Activated CD4-positive, alpha-beta T cell treated with anti-CD3 and anti-CD28 coated beads, Interleukin-2, amount 10 ng/mL, durations not matched to agents 7 days and 5 days (primary cell): ENCODE measurements around the gene PNMT. TPM values are rescaled to one million over a fixed set of nuclear protein-coding genes. Genes with fewer than 3 reads are reported as not detected.

ENCODE experiments used
- CTCF ChIA-PET: fragments of 350-600 bp; sonication (Branson Sonifier 250); formaldehyde crosslinking; loops from one replicate; lab custom pipeline; 2021; ENCODE audit warnings: antibody characterized with exemption; lab: Charles Lee
- POLR2A ChIA-PET: fragments of 350-600 bp; sonication (Branson Sonifier 250); formaldehyde crosslinking; loops from one replicate; lab custom pipeline; 2021; ENCODE audit warnings: antibody characterized with exemption; lab: Charles Lee
- DNase-seq: peaks from one replicate; pipeline ENCODE4 v3.0.0-alpha.2; 2020
- H3K27ac Mint-ChIP-seq: one replicate; pipeline ENCODE4 v1.8.0; 2021; ENCODE audit warnings: mild to moderate bottlenecking, moderate library complexity, mixed read lengths
- H3K27me3 Mint-ChIP-seq: one replicate; pipeline ENCODE4 v1.8.0; 2021; ENCODE audit warnings: mixed read lengths
- H3K36me3 Mint-ChIP-seq: one replicate; pipeline ENCODE4 v1.8.0; 2021; ENCODE audit warnings: low read depth, mixed read lengths
- H3K4me1 Mint-ChIP-seq: one replicate; pipeline ENCODE4 v1.8.0; 2021; ENCODE audit warnings: mixed read lengths
- H3K4me3 Mint-ChIP-seq: one replicate; pipeline ENCODE4 v1.8.0; 2021; ENCODE audit warnings: mild to moderate bottlenecking, moderate library complexity, mixed read lengths
- H3K9me3 Mint-ChIP-seq: one replicate; pipeline ENCODE4 v1.8.0; 2021; ENCODE audit warnings: mixed read lengths
- total RNA-seq, 2 experiments: library from RNA; stranded (reverse); gene quantifications; one replicate each; pipeline ENCODE4 v1.2.3, GENCODE V29; 2021

PNMT gene
- total RNA-seq, 2 experiments from 2014 or later: 0.19 TPM; not detected in 1

DNA sequence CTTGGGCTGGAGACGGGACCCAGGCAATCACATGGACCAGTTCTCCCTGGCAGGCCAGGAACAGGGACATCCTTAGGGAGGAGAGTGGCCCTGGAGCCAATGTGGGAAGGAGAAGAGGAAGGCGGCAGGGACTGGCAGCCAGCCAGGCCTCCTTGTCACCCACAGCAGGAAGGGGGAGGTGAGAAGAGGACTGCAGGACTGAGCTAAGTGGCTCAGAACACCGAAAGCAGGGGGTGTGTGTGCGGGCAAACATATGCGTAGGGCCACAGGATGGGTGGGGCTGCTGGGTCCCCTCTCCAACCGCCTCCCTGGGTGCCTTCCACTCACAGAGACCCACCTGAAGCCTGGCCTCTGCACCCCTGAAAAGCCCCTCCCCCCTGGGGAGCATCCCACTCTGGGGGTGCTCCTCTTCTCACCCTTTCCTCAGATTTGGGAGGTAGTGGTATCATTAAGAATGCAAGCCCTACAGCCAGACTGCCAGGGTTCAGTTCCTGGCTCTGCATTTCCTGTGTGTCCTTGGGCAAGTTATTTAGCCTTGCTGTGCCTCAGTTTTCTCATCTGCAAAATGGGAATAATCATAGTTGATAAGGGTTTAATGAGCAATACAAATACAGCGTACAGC, 8.1 kb downstream of the PNMT start:
- ChIA-PET CTCF (interaction anchor here (1.1 to 2.2 kb wide), 6 partner anchors 9 to 94 kb away, joined by 3 to 13 read pairs (median 6); partner anchors contain the start of genes PGAP3 and TCAP), POLR2A (no interaction called here)
- Mint-ChIP-seq H3K27ac (peak overlapping the region; percentile 86), H3K27me3 (no peaks in the 10 kb centered on the region), H3K4me3 (no peak overlapping the region), H3K36me3 (peaks cover 34% of the 10 kb centered on the region), H3K9me3 (no peaks in the 10 kb centered on the region), H3K4me1 (peaks cover 61% of the 10 kb centered on the region)
- peak; percentile 70 for DNase-seq

DNA sequence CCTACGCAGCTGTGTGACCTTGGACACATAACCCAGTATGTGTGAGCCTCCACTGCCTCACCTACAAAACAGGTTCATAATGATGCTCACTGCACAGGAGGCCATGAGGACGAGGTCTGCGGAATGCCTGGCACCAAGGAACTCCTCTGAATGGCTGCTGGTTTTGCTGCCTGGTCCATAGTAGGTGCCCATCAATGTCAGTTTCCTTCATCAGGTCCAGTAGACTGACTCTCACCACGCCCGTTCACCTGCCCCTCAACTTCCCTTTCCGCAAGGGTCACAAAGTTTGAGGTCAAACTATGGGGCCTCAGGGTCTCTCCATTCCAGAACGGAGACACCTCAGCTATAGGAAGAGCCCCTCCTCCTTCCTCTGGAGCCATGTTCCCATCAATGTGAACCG, 8.8 kb downstream of the PNMT start:
- H3K27ac Mint-ChIP-seq: peak overlapping the region; percentile 86
- H3K4me1 Mint-ChIP-seq: peaks cover 61% of the 10 kb centered on the region
- no peak overlapping the region for H3K4me3 Mint-ChIP-seq

DNA sequence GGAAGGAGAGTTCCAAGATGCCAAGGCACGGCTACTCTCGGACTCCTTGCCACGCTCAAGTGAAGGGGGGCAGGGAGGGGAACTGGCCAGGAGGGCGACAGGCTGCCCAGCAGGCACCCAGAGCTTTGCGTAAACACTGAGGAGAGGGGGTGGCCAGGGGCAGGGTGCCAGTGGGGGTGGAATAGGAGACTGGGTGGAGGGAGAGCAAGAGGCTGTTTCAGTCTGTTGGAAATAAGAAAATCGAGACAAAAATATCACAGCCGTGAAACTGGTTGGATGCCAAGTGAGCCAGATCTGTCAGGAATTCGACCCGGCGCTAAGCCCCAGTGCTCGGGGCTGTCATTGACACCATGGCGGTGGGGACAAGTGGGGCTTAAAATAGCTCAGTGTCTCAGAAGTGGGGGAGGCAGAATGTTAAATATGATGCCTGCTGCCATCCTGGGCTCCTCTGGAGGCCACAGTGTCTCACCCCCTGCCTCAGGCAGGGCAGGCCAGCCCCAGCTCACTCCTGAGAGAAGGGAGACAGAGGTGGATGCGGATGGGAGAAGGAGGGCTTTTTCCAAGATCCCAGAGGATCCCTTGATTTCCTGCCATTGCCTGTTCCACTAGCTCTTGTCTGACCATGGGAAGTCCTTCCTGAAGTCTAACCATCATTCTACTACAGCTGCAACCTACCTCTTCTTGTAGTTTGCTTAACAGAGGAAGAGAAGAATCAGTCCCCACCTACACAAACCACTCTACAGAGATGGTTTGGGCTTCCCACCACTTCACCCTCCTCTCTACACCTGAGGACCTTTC, 9.5 kb downstream of the PNMT start:
- CTCF ChIA-PET: interaction anchor here (1.4 to 2.5 kb wide), 4 partner anchors 9 to 56 kb away, joined by 6 to 17 read pairs (median 9); partner anchors contain the start of genes MIEN1, PGAP3 and PNMT
- H3K4me3 Mint-ChIP-seq: no peak overlapping the region
- POLR2A ChIA-PET: interaction anchor here (0.6 to 1.1 kb wide), 2 partner anchors 9 to 77 kb away, joined by 4 read pairs; no protein-coding TSS in a partner anchor
- peaks cover 38% of the 10 kb centered on the region for H3K36me3 Mint-ChIP-seq
- peaks cover 61% of the 10 kb centered on the region for H3K4me1 Mint-ChIP-seq
- no peak for DNase-seq
- peak overlapping the region; percentile 86 for H3K27ac Mint-ChIP-seq
- H3K9me3 Mint-ChIP-seq: no peaks in the 10 kb centered on the region
- no peaks in the 10 kb centered on the region for H3K27me3 Mint-ChIP-seq

More for the DNA sequence above, 8.8 kb downstream of the PNMT start:
- peaks cover 34% of the 10 kb centered on the region for H3K36me3 Mint-ChIP-seq
- H3K9me3 Mint-ChIP-seq: no peaks in the 10 kb centered on the region
- no peak for DNase-seq
- ChIA-PET CTCF (interaction anchor here (1.2 to 2.2 kb wide), 4 partner anchors 8 to 55 kb away, joined by 3 to 10 read pairs (median 5); partner anchors contain the start of gene PNMT), POLR2A (no interaction called here)
- H3K27me3 Mint-ChIP-seq: no peaks in the 10 kb centered on the region

DNA sequence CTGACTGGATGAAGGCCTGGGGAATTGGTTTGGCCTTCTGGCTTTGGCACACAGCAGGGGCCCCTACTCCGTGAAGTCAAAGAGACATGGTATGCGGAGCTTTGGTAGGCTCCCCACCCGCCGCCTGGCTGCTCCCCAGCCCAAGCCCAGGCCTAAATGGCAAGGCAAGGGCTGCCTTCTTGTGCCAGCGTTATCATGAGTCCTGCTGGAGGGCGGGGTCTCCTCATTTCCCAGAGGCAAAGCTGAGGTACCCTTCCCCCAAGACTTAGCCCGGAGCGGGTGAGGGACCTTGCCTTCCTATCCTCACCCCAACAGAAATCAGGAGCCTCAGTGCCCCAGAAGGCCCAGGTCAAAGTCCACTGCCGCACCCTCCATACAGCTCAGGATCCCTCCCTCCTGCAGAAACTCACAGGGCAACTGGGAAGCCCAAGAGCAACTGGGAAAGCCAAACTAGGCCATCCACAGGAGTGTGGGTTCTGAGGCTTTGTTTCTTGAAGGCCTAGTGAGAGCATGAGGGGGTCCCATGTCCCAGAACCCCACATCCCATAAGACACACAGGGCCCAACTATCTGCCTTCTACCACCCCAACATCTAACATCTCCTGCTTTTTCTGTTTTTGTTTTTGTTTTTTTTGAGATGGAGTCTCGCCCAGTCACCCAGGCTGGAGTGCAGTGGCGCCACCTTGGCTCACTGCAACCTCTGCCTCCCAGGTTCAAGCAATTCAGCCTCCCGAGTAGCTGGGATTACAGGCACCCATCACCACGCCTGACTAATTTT, 10.3 kb downstream of the PNMT start:
- no peak overlapping the region for H3K4me3 Mint-ChIP-seq
- H3K4me1 Mint-ChIP-seq: peaks cover 62% of the 10 kb centered on the region

DNA sequence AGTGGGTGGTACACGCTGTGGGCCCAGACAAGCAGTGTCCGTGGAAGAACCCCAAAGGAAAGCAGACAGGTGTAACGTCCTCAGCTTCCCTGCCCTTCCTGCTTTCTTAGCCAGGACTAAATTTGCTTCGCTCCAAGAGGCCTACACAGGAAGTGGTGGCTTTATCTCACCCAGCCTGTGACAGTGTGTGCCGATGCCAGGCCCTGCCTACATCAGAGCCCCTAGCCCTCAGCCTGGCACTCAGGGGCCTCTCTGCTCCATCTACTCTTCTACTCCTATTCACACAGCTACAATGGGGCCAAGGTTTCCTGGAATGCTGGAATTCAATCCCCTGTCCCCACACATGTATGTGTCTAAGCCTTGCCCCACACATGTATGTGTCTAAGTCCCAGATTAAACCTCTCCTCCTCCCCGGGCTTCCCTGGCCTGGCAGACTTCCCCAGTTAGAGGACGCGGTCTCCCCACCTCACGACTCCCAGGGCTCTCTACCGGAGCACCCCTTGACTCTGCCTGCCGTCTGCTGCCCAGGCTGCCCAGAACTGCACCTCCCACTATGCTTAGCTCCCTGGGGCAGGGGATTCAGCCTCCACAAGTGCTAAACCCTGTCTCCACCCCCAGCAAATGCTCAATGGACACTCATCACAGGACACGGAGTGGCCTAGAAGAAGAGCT, 11.4 kb downstream of the PNMT start:
- peaks cover 49% of the 10 kb centered on the region for H3K36me3 Mint-ChIP-seq
- DNase-seq: peak; percentile 47
- no peak overlapping the region for H3K4me3 Mint-ChIP-seq
- ChIA-PET POLR2A (no interaction called here), CTCF (interaction anchor here (1.5 to 3.0 kb wide), 5 partner anchors 8 to 58 kb away, joined by 8 to 17 read pairs (median 8); partner anchors contain the start of genes MIEN1, PGAP3 and PNMT)
- H3K9me3 Mint-ChIP-seq: no peaks in the 10 kb centered on the region
- H3K27ac Mint-ChIP-seq: peak overlapping the region; percentile 92
- H3K27me3 Mint-ChIP-seq: no peaks in the 10 kb centered on the region
- peaks cover 62% of the 10 kb centered on the region for H3K4me1 Mint-ChIP-seq

More for the DNA sequence above, 10.3 kb downstream of the PNMT start:
- peaks cover 44% of the 10 kb centered on the region for H3K36me3 Mint-ChIP-seq
- ChIA-PET CTCF (interaction anchor here (1.4 to 3.0 kb wide), 6 partner anchors 9 to 57 kb away, joined by 6 to 17 read pairs (median 8); partner anchors contain the start of genes MIEN1, PGAP3 and PNMT), POLR2A (interaction anchor here (1.1 kb wide), 1 partner anchor 77 kb away, joined by 4 read pairs; no protein-coding TSS in a partner anchor)
- H3K27me3 Mint-ChIP-seq: no peaks in the 10 kb centered on the region
- DNase-seq: no peak
- no peaks in the 10 kb centered on the region for H3K9me3 Mint-ChIP-seq
- H3K27ac Mint-ChIP-seq: peak overlapping the region; percentile 92

DNA sequence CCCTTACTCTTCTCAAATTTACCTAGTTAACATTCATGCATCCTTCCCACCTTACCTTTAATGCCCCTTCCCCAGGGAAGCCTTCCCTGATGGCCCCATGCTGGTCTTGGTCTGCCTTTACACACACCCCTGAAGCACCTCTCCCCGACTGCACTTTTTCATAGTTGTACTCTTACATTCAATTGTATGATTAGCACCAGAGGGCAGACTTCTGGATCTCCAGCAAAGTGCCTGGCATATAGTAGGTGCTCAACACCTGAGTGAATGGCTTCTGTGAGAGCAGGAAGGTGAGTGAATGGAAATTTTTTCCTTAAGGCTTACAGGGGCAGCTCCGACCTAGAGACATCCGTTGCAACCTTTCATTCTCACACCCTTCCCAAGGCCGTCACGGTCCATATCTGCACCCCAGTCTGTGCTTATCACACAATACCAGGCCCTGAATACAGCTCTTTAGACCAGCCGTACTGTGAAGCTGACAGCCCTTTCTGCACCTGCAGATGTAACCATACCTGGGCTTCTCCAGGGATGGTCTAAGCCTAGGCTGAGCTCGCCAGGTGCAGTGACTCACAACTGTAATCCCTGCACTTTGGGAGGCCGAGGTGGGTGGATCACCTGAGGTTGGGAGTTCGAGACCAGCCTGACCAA, 15.2 kb downstream of the PNMT start:
- Mint-ChIP-seq H3K27ac (no peak overlapping the region), H3K27me3 (no peaks in the 10 kb centered on the region), H3K9me3 (peaks cover 3% of the 10 kb centered on the region), H3K4me3 (no peak overlapping the region), H3K36me3 (peaks cover 47% of the 10 kb centered on the region), H3K4me1 (peaks cover 51% of the 10 kb centered on the region)
- no peak for DNase-seq
- ChIA-PET CTCF (interaction anchor here (1.8 kb wide), 1 partner anchor 62 kb away, joined by 7 read pairs; no protein-coding TSS in a partner anchor), POLR2A (no interaction called here)

DNA sequence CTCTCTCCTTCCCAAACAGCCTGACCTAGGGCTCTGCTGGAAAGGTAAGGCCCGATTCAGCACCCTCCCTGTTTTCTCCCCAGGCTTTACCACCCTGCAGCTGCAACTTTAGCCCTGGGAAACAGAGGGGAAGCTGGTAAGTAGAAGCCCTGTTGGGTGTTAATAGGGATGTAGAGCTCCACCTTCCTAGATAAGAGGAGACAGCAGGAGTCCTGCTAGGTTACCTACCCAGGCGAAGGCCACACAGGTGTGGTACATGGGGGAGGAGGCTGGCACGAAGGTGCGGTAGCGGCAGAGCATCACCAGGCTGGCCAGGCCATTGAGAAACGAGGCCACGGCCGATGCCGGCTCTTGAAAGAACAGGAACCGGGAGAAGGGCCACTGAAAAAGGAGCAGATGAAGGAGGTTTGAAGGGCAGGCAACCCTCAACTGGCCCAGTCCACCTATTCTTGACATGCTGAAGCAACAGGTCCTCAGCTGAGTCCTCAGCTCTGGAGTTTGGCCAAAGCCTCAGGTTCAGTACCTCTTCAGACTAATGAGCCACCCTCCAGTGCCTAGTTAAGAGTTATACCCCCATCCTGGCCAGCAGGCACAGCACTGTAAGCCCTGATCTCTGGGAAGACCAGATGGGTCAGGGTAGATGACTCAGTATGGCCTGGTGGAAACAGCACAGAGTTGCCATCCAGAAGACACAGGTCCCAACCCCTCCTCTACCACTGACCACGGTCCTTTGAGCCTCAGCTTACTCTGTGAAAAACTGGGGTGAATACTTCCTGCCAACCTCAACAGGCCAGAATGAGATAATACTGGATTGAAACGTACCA, 16.3 kb downstream of the PNMT start:
- Mint-ChIP-seq H3K4me1 (peaks cover 48% of the 10 kb centered on the region), H3K27ac (no peak overlapping the region), H3K27me3 (no peaks in the 10 kb centered on the region), H3K4me3 (no peak overlapping the region), H3K36me3 (peaks cover 44% of the 10 kb centered on the region), H3K9me3 (peaks cover 7% of the 10 kb centered on the region)
- POLR2A ChIA-PET: no interaction called here
- CTCF ChIA-PET: interaction anchor here (1.4 kb wide), 1 partner anchor 63 kb away, joined by 4 read pairs; no protein-coding TSS in a partner anchor
- DNase-seq: no peak

DNA sequence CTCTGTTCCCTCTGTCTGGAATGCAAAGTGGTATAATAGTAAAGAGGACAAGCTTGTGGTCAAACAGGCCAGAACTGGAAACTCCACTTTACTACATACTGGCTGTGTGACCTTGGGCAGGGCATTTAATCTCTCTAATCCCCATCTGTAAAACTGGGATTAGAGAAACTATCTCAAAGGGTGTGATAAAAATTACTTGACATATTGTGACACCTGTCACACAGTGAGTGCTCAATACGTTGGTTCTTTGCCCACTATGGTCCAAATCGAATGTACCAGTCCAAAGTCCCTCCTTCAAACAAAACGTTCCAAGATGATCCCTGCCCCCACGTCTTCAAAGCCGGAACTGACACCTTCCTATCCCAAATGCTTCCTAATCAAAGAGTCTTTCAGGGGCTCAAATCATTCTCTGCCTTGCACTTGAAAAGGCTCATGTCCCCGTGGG, 18.9 kb downstream of the PNMT start:
- DNase-seq: no peak
- peaks cover 7% of the 10 kb centered on the region for H3K9me3 Mint-ChIP-seq
- CTCF ChIA-PET: interaction anchor here (1.1 to 2.4 kb wide), 6 partner anchors 9 to 43 kb away, joined by 3 to 14 read pairs (median 7); partner anchors contain the start of gene MIEN1
- H3K27ac Mint-ChIP-seq: peak overlapping the region; percentile 98
- peak overlapping the region; percentile 94 for H3K4me3 Mint-ChIP-seq
- POLR2A ChIA-PET: no interaction called here
- H3K36me3 Mint-ChIP-seq: peaks cover 34% of the 10 kb centered on the region
- peaks cover 33% of the 10 kb centered on the region for H3K4me1 Mint-ChIP-seq
- H3K27me3 Mint-ChIP-seq: no peaks in the 10 kb centered on the region

DNA sequence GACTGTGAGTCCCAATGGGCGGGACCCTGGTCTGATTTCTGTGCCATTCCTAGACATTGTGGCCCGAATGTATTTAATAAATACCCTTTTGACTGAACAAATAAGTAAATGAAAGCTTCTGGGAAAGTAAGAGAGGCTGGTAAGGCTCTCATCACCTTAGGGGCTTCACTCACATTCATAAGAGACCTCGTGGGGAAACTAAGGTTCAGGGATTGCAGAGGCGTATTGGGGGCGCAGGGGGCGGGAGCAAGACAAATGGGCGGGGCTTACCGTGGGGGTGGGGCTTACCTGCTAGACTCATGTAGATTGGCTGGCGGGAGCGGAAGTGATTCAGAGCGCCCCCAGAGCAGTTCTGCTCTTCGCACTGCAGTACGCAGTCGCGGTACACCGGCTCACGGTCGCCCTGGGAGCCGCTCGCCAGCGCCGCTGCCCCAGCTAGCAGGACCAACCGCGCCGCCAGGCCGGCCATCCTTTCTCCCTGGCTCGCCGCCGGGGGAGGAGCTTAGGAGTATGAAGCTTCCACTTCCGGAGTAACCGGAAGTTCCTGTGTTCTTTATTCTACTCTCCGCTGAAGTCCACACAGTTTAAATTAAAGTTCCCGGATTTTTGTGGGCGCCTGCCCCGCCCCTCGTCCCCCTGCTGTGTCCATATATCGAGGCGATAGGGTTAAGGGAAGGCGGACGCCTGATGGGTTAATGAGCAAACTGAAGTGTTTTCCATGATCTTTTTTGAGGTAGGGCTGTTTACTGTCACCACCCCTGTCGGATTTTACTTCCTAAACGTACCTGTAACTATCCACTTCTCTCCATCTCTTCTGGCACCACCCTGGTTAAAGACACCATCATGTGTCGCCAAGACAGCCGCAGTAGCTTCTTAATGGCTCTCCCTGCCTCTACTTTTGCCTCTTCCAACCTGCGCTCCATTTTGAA, 19.6 kb downstream of the PNMT start, which contains the start of gene PGAP3:
Gene PGAP3 (minus strand): TSS at position 512 of the 929 bp plus-strand sequence. CDS start 43 bp downstream, at position 469.
- CTCF ChIA-PET: interaction anchor here (0.6 to 2.4 kb wide), 11 partner anchors 8 to 342 kb away, joined by 3 to 14 read pairs (median 5); partner anchors contain the start of gene MIEN1
- Mint-ChIP-seq H3K4me3 (peak within 1 kb of the TSS; percentile 94), H3K4me1 (peaks cover 33% of the 10 kb centered on the region), H3K9me3 (peaks cover 7% of the 10 kb centered on the region), H3K27me3 (no peaks in the 10 kb centered on the region), H3K27ac (peak within 1 kb of the TSS; percentile 98), H3K36me3 (peaks cover 30% of the 10 kb centered on the region)
- POLR2A ChIA-PET: interaction anchor here (0.7 to 1.0 kb wide), 2 partner anchors 15 to 42 kb away, joined by 3 to 6 read pairs; partner anchors contain the start of gene MIEN1
- DNase-seq: peak; percentile 83
